ENCODE data around the gene SH3RF1.

The SH3RF1 gene

GRCh38 chr4:169251291-169252235, 19.2 kb downstream of the SH3RF1 start:
- no peak for DNase-seq (ENCODE audit: low spot score)

GRCh38 chr4:169250796-169251195, 20.0 kb downstream of the SH3RF1 start:
- DNase-seq (ENCODE audit: low spot score): no peak

GRCh38 chr4:169249999-169250398, 20.8 kb downstream of the SH3RF1 start:
- DNase-seq (ENCODE audit: low spot score): no peak

- no peak for DNase-seq (ENCODE audit: low spot score)
These were observed 21.4 kb downstream of the SH3RF1 start for GRCh38 chr4:169249214-169249973.

- DNase-seq (ENCODE audit: low spot score): no peak
These were observed 22.1 kb downstream of the SH3RF1 start for GRCh38 chr4:169248645-169249044.

- no peak for DNase-seq (ENCODE audit: low spot score)
These were observed 23.8 kb downstream of the SH3RF1 start for GRCh38 chr4:169246957-169247396.

- DNase-seq (ENCODE audit: low spot score): no peak
These were observed 24.5 kb downstream of the SH3RF1 start for GRCh38 chr4:169246279-169246678.

GRCh38 chr4:169245061-169245460, 25.7 kb downstream of the SH3RF1 start:
- no peak for DNase-seq (ENCODE audit: low spot score)

GRCh38 chr4:169243825-169244609, 26.7 kb downstream of the SH3RF1 start:
- DNase-seq (ENCODE audit: low spot score): peak; percentile 37

GRCh38 chr4:169241464-169241863, 29.3 kb downstream of the SH3RF1 start:
- DNase-seq (ENCODE audit: low spot score): no peak

- DNase-seq (ENCODE audit: low spot score): no peak
These were observed 31.4 kb downstream of the SH3RF1 start for GRCh38 chr4:169239221-169239905.

- DNase-seq (ENCODE audit: low spot score): peak; percentile 32
These were observed 32.3 kb downstream of the SH3RF1 start for GRCh38 chr4:169238445-169238844.

- DNase-seq (ENCODE audit: low spot score): no peak
These were observed 33.7 kb downstream of the SH3RF1 start for GRCh38 chr4:169236873-169237626.

GRCh38 chr4:169236078-169236477, 34.7 kb downstream of the SH3RF1 start:
- DNase-seq (ENCODE audit: low spot score): no peak

- no peak for DNase-seq (ENCODE audit: low spot score)
These were observed 36.5 kb downstream of the SH3RF1 start for GRCh38 chr4:169234137-169234855.

GRCh38 chr4:169233691-169234090, 37.1 kb downstream of the SH3RF1 start:
- DNase-seq (ENCODE audit: low spot score): no peak

- no peak for DNase-seq (ENCODE audit: low spot score)
These were observed 39.0 kb downstream of the SH3RF1 start for GRCh38 chr4:169231647-169232262.

- peak; percentile 67 for DNase-seq (ENCODE audit: low spot score)
These were observed 41.2 kb downstream of the SH3RF1 start for GRCh38 chr4:169229571-169230028.

- no peak for DNase-seq (ENCODE audit: low spot score)
These were observed 42.7 kb downstream of the SH3RF1 start for GRCh38 chr4:169228076-169228475.

- DNase-seq (ENCODE audit: low spot score): no peak
These were observed 44.2 kb downstream of the SH3RF1 start for GRCh38 chr4:169226565-169226964.

All from hepatic stellate cell (primary cell).